ENCODE measurements around the gene CLPSL2.
"Not testable (repeated sequence)": the region's sequence is repeated elsewhere in the genome, so short reads cannot be mapped to it uniquely, and the experiment has no call there.

The CLPSL2 gene, protein sequence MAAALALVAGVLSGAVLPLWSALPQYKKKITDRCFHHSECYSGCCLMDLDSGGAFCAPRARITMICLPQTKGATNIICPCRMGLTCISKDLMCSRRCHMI

DNA sequence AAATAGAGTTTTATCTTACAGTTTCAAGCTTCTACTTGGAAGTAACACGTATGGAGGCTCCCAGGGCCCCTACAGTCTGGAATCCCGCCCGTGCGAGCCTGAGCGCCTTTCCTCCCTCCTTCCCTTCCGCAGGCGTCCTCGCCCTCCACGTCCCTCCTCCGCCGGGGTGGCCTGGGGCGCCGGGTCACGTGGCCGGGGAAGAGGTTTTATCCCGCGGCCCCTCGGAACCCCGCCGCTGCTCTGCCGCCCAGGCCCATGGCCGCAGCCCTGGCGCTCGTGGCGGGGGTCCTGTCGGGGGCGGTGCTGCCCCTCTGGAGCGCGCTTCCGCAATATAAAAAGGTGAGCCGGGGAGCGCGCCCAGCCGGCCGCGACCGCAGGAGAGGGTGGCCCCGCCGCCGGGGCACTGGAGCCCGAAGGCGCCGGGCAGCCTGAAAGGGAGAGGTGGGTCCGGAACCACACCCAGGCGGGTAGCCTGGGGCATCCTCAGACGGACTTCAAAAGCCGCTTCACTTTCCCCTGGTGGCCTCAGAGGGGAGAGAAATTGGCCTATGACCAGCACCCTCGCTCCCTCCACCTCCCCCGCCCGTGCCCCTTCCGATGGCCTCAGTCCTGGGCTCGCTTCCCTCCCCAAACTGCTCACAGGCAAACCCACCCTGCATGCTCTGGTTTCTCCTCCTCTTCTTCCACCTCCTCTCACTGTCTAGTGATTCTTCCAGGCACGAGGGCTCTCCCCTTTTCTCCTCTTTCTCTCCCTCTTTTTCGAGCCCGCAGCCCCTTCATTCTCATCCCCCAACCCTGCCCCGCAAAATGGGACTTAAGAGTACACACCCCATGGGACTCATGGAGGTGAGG is at the start of gene CLPSL2:
CLPSL2 (plus strand) TSS at position 235 of the 852 bp plus-strand sequence; CDS start at position 256, 21 bp downstream.
- no peak for DNase-seq (ENCODE audit: low read depth in 2 of 2)

DNA sequence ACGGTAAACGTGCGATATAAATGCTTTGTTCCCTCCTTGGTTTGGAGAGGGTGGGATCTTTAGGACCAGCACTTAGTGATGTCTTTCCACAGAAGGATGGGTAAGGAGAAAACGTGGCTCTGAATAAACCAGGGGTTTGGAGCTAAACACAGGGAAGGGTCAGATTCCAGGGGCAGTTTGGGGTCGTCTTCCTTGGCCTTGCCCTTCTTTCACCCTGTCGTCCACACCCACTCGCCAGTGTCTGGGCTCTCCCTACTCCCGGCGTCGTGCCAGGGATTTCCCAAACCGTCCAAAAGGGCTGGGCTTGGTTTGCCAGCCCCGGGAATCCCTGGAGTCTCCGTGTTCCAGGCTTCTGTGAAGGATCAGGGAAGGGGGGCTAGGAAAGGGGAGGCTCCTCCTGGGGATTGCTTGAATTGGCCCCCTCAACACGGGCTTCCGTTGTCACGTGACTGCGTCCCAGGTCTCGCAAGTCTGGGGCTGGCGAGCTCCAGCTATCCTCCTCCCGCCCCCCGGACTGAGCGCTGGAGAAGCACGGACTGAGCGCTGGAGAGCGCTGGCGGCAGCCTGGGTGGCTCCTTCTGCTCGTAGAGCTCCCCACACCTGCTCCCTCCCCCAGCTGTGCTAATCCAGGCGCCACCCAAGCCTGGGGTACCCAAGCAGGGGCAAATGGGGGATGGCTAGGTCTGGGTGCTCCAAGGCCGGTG is 49.0 kb upstream of the CLPSL2 start:
- DNase-seq (ENCODE audit: low read depth in 2 of 2): no peak

DNA sequence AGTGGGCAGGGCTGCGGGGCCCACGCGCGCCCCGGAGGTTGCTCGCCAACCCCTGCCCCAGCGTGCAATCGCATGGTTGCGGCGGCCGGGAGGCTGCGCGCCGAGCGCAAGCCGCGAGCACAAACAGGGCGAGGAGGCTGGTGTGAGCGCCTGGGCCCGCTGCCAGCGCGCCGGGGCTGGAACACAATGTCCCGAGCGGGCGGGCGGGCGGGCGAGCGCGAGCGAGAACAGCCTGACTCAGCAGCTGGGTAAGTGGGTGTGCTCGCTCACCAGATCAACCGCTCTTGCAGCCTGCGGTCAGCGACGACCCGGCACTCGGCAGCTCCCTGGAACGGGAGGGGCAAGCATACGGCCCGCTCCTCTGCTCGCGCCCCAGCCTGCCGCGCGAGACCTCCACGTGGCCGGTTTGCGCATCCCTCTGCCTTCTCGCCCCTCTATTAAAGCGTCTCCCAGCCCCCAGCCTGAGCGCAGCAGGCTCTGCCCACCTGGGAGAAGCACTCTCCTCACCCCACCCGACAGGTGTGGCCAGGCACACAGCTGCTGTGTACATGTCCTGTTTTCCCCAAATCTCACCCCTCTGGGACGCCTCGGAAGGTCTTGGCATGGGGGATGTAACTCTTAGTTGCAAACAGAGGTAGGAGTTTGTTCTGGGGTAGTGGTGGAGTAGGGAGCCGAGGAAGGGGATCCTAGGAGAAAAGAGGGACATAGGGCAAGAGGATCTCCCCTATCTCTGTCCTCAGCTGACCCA is 48.3 kb upstream of the CLPSL2 start:
- peak; percentile 65 to 75 for DNase-seq (ENCODE audit: low read depth in 2 of 2)

DNA sequence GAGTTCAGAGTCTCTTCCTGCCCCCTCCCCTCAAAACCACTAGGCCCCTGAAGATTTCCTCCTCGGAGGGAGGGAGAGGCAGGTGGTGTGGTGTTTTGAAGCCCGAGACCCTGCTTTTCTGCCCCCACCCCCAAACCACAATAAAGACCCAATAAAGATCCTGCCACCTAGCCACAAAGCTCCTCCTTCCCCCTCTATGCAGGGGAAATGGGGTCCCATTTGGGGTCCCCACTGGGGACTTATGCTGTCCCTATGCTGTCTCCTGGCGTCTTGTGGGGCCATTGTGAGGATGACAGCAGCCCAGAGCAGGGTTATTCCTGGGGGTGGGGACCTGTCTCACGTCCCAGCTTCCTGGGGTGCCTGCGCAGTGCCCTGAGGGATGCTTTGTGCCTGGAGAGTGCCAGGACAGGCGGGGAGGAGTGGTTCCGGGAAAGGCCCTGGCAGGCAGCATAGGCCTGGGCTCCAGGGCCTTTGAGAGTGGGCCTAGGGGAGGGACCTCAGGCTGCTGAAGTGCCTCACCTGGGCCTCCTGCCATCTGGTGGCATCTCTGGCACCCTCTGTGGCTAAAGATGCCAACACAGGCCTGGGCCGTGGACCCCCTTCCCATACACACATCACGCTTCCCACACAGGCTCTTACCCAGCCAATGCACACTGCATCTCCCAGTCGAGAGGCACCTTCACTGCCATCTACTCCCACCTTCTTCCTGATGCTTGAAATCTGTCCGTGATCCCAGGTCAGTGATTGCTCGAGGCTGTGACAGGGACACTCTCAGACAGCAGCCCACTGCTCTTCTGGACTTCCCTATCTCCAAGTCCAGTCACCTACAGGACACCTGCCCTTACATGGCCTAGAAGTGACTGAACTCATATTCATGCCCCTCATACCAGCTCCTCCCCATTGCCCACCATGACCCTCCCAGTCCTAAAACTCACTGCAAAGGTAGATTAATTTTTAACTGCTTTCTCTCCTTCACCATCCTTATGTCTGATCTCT is 47.4 kb upstream of the CLPSL2 start:
- DNase-seq (ENCODE audit: low read depth in 2 of 2): no peak

DNA sequence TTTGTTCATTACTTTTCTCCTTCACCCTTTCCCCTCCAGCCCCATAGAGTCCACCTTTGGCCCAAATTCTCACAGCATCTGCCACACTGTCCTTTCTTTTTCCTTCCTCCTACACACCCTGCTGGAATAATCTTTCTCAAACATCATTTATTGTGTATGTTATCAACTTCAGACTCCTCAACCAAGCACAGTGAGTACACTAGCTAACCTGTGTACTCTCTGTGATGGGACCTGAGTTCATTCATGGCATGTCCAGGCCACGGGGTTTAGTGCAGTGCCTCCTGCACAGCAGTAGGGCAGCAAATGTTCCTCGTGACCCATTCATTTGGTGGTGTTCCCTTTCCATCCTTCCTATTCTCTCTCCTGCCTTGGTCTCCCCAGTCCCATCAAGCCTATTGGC is 46.7 kb upstream of the CLPSL2 start:
- DNase-seq (ENCODE audit: low read depth in 2 of 2): no peak

DNA sequence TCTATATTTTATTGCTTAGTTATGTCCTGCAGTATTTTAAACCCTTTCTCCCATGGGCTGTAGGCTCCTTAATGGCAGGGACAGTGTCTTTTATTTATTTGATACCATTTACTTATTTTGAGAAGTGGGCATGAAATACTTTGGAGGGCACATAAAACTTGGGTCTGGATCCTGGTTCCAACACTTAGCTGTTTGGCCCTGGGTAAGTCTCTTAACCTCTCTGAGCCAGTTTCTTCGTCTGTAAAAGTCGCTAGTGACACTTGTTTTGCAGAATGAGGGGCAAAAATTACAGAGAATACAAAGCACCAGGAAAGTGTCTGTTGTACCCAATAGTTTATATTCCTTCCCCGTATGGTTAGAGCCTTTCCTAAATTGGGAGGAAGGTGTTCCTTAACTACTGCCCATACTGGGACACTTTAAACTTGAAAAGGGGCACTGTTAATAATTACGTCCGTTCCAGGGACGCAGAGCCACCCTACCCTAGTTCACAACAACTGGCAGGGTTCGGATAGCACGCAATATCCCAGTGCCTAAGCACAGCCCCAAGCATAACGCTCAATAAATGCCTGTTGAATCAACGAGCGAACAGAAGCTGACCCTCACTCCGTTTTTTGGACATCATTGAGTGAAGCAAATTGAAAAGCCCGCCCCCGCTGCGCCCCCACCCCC is 45.5 kb upstream of the CLPSL2 start:
- no peak for DNase-seq (ENCODE audit: low read depth in 2 of 2)

DNA sequence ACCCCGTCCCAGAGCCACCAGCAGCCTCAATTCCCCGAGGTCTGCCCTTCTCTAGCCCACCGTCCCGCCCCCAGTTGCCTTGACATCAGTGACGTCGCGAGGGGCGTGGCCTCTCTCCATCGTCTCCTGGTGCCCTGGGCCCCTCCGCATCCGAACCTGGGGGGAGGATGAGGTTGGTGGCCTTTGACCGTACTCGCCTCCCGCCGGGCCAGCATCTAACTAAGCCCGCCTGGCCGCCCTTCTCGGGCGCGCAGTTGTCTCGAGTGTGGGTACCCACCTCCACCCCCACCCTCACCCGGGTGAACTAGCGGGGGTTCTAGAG is 45.0 kb upstream of the CLPSL2 start:
- DNase-seq (ENCODE audit: low read depth in 2 of 2): peak; percentile 83 to 96

DNA sequence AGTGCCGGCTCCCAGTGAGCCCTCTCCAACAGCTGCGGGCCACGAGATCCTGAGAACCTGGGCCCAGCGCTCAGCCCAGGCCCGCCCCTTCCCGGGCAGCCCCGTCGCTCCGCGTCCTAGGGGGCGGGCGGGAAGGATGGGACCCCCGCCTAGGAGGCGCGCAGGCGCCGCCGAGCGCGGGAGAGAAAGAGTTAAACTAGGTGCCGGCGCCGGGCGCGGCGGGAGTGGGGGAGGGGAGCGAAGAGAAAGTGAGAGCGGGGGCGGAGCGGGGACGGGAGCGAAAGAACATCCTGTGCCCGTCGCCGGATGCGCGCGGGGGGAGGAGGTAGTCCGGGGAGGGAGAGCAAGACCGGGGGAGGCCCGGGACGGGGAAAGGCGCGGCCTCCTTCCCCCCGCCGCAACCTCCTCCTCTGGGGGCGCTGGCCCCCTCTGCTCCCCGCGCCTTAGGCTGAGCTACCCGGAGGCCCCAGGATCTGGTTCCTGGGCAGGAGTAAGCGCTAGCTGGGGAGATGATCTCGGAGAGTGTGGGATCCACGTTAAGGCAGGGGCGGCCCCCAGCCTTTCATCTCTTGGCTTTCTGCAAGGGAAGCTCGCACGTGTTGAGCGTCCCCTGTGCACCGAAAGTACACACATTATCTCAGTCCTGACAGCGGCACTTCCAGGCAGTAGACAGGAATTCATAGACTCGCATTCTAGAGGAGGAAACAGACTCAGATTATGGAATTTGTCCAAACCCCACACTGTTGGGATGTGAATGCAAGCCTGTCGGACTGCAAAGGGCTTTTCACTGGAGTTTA is 44.5 kb upstream of the CLPSL2 start:
- DNase-seq (ENCODE audit: low read depth in 2 of 2): peak; percentile 87 to 96

DNA sequence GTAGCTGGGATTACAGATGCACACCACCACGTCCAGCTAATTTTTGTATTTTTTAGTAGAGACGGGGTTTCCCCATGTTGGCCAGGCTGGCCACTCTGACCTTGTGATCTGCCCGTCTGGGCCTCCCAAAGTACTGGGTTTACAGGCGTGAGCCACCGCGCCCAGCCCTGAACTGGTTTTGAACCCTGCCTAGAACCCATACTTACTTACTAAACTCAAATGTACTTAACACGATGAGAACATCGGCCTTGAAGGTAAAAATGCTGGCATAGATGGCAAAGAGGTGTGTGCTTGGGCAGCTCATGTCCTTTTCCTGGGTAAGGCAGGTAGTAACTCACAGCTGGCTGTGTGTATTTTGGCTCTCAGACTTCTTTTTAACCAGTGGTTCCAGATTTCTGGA is 42.8 kb upstream of the CLPSL2 start:
- DNase-seq (ENCODE audit: low read depth in 2 of 2): no peak

DNA sequence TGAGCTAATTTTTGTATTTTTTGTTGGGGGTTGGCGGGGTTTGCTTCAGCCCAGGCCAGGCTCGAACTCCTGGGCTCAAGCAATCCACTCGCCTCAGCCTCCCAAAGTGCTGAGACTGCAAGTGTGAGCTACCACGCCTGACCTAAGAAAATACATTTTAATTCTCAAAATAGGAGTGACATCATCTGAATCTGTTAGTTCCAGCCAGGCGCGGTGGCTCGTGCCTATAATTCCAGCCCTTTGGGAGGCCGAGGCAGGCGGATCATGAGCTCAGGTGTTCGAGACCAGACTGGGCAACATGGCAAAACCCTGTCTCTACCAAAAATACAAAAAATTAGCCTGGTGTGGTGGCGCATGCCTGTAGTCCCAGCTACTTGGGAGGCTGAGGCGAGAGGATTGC is 42.1 kb upstream of the CLPSL2 start:
- DNase-seq (ENCODE audit: low read depth in 2 of 2): not testable (repeated sequence)

DNA sequence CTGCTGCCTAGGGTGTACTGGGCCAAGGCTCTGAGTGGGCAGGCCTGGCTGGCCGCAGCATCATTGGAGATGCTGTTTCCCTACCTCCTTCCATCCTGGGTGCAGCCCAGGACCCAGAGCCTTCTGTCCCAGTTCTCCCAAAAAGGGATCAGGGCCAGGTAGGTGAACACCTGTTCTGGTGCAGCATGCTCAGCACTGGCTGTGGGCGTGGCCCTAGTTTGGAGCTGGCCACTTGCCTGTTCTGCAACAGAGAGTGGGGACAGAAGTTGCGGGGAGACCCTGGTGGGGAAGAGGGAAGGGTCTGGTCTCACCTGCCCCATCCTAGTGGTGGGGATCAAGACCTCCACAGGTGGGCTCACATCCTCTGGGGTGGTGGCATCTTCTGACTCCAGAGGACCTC is 40.9 kb upstream of the CLPSL2 start:
- no peak for DNase-seq (ENCODE audit: low read depth in 2 of 2)

DNA sequence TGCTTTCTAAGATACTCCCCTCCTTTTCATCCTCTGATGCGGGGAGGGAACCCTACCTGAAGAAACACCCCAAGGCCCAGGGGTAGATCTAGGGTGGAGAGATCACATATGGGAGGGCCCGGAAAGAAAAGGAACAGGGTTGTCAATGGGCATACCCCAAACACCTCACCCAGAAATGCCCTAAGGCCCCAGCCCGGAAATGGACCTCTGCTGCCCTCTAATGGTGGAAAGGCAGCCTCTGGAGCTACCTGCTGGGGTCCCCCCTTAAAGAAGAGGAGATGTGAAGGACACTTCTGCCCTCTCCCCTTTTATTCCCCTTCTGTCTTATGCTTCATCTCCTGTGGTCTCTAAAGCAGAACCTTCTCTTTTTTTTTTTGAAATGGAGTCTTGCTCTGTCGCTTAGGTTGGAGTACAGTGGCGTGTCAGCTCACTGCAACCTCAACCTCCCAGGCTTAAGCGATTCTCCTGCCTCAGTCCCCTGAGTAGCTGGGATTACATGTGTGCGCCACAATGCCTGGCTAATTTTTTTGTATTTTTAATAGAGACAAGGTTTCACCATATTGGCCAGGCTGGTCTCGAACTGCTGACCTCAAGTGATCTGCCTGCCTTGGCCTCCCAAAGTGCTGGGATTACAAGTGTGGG is 40.0 kb upstream of the CLPSL2 start:
- peak; percentile 67 to 86 for DNase-seq (ENCODE audit: low read depth in 2 of 2)

DNA sequence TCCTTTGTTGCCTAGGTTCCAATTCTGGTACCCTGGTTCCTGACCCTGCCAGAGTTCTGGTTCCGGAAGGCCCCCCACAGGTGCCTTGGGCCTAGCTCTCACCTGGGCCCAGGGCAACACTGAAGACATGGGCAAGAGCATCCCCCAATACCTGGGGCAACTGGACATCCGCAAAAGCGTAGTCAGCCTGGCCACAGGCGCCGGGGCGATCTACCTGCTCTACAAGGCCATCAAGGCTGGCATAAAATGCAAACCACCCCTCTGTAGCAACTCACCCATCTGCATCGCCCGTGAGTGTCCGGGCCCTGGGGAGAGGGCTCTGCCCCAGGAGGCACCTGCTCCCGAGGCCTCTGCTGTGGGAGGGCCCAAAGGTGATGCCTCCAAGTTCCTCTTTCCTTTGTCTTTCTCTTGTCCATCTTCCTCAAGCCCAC is 39.4 kb upstream of the CLPSL2 start, which contains the start of gene ARMC12:
ARMC12 (plus strand) TSS at position 51 of the 431 bp plus-strand sequence; CDS start at position 128, 77 bp downstream.
- no peak for DNase-seq (ENCODE audit: low read depth in 2 of 2)

DNA sequence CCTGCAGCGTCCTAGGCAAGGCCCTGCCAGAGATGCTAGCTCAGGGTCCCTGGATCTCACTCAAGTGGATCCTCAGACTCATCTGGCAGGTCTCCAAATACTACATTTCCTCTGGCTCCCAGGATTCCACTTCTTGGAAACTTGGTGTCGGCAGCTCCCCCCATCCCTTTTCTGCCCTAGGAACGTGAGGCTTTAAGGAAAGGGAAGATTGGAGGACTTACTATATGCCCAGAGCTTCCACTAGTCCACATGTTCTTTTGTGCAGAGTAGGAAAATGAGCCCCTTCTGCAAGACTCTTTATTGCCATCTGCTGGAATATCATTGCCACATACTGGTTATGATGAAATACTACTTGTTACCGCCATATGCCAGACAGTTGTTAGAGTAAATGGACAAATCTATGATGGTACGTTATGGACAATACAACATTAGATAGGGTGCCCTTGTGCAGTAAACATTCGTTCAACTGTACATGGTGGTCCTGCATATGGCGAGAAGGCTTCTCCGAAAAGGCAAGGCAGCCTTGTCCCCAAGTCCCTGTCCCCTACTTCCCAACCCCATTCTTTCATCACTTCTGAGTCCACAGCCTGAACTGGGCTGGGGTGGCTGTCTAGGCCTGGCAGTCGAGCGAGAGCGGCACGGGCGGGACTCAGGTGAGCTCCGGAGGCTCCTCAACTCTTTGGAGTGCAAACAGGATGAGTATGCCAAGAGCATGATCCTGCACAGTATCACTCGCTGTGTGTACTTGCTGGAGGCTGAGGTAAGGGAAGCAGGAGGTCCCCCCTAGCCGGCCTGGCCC is 38.8 kb upstream of the CLPSL2 start:
- no peak for DNase-seq (ENCODE audit: low read depth in 2 of 2)

DNA sequence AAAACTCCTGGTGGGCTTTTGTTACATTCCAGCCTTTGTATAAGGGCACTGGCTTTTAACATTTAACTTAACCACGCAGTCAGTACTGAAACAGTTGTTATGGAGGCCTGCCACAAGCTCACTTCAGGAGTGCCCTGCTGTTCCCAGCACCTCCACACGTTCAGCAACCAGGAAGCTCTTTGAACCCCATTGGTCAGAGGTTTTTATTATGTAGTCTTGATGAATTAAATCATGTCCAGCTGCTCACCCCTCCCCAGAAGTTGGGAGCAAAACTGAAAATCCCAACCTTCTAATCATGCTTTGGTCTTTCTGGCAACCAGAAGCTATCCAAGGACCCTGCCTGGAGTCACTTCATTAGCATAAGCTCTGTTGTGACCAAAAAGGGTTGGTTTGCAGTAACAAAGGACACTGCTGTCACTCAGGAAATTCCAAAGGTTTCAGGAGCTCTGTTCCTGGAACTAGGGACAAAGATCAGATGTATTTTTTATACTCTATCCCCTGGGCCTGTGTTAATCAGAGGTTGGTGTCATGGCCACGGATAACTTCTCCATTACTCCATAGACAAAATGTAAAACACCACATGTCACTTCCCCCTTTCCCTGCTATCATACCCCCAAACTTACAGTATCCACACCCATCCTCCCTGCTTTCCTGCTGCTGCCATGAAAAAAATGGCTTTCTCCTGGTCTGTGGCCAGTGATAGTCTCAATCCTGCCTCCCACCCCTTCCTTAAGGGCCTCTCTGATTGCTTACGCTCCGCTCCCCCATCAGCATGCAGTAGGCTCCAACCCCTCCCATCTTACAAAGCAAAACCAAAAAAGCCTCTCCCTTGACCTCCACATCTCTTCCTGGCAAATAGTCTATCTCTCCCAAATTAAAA is 36.5 kb upstream of the CLPSL2 start:
- no peak for DNase-seq (ENCODE audit: low read depth in 2 of 2)

DNA sequence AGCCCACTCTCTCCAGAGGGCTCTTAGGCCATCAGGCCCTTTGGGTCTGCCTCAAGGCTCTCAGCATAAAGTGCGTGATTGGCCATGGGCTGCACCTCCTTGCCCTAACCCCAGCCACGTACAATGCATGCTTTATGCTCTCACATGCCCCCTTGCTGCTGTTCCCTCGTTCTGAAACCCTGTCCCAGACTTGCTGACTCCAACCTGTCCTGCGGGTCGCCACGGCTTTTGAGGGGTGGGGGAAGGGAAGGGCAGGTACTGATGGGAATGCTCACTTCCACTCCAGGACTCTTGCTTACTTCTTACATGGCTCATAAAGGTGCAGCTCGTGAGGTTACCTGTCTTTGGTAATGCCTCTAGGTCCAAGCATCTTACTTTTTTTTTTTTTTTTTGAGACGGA is 33.6 kb upstream of the CLPSL2 start:
- no peak for DNase-seq (ENCODE audit: low read depth in 2 of 2)

DNA sequence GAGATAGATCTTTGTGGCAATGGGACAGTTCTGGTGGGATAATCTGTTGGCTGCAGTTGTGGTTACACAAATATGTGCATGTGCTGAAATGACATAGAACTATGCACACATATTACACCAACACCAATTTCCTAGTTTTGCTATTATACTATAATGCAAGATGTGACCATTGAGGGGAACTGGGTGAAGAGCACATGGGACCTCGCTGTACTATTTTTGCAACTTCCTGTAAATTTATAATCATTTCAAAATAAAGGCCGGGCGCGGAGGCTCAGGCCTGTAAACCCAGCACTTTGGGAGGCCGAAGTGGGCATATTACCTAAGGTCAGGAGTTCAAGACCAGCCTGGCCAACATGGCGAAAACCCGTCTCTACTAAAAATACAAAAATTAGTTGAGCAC is 30.9 kb upstream of the CLPSL2 start:
- DNase-seq (ENCODE audit: low read depth in 2 of 2): no peak

Data from stimulated activated CD4-positive, alpha-beta T cell treated with anti-CD3 and anti-CD28 coated beads, Interleukin-12 subunit alpha, Interleukin-12 subunit beta, amount 100 ng/mL, for 24 hours (primary cell).